ENCODE measurements around the gene VWA1. TPM values are rescaled to one million over a fixed set of nuclear protein-coding genes. Genes with fewer than 3 reads are reported as not detected.
A peak's percentile ranks its signal among the peaks of the same experiment; 100 is the strongest.

Gene VWA1, protein sequence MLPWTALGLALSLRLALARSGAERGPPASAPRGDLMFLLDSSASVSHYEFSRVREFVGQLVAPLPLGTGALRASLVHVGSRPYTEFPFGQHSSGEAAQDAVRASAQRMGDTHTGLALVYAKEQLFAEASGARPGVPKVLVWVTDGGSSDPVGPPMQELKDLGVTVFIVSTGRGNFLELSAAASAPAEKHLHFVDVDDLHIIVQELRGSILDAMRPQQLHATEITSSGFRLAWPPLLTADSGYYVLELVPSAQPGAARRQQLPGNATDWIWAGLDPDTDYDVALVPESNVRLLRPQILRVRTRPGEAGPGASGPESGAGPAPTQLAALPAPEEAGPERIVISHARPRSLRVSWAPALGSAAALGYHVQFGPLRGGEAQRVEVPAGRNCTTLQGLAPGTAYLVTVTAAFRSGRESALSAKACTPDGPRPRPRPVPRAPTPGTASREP
- total RNA-seq (2014; rRNA removed; shearing (Covaris generic)) (21.9 and 31.5 TPM in 2 replicates), polyA plus RNA-seq (2016; fragmentation: Nextera tagmentation; extraction: Ambion mirVana) (7.2 and 7.9 TPM in 2 replicates)
- long read RNA-seq, full-length matches to known transcripts, result 6 of 7 reads
- long read RNA-seq, partial matches to known transcripts, result 1 of 7 reads
- long read RNA-seq, other reads (novel, unspliced or antisense), result 0 of 7 reads

DNA sequence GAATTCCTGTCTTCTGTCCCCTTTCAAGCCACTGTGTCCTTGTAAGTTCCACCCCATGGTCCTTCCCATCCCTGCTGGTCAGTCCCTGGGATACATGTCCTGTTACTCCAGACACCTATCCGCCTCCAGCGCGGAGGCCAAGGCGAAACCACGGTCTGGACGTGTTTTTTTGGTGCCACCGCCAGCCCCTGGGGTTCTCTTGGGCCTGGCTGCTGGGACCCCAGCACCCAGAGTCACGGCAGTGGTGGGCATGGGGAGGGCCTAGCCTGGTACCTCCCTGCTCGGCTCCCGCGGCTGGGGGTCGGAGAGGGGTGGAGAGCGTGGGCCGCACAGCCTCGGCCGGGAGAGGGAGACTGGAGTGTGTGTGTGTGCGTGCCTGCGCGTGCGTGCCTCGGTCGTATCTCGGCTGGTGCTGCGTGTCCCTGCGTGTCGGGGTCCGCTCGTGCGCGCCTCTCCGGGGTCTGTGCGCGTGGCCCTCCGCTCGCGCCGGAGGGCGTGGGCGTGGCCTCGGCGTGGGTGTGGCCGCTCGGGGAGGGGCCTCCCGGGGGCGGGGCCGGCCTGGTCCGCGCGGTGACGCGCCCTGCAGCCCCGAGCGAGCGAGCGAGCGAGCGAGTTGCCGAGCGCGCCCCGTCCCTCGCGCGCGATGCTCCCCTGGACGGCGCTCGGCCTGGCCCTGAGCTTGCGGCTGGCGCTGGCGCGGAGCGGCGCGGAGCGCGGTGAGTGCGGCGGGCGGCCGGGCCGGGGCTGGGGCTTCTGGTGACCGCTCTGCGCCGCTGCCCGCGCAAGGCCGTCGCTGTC lies at the start of gene VWA1:
VWA1 (plus strand) TSS at position 585 of the 798 bp plus-strand sequence; CDS start at position 644, 59 bp downstream.
- Histone ChIP-seq H3K79me2 (replicated peaks; ENCODE audit: insufficient read depth) (0 out of 2 replicates have a peak, but pooled peaks cover 2% of the 10 kb centered on the region), H3K27me3 (ENCODE audit: insufficient read depth) (no peaks in the 10 kb centered on the region), H2AFZ (peak within 1 kb of the TSS; percentile 78; the same call in 1 of the 2 replicates), H3K4me3 (peak within 1 kb of the TSS; percentile 68), H3F3A (replicated peaks; ENCODE audit: low read depth) (peaks cover 17% of the 10 kb centered on the region), H4K20me1 (replicated peaks; ENCODE audit: insufficient read depth) (no peaks in the 10 kb centered on the region), H3K4me2 (peak within 1 kb of the TSS; percentile 88), H3K9me2 (ENCODE audit: insufficient read depth) (no peaks in the 10 kb centered on the region), H3K36me3 (ENCODE audit: insufficient read depth) (no peaks in the 10 kb centered on the region), H3K27ac (ENCODE audit: low read depth) (peak within 1 kb of the TSS; percentile 63; the same call in 1 of the 2 replicates), H3K4me1 (ENCODE audit: insufficient read depth) (peaks cover 34% of the 10 kb centered on the region)
- peaks cover 30% of the 10 kb centered on the region for H3K4me1 Mint-ChIP-seq
- no peaks in the 10 kb centered on the region for H3K36me3 Mint-ChIP-seq (ENCODE audit: low read depth)
- peak; percentile 33; the same call in 1 of the 2 replicates for TF ChIP-seq CREB1 (CRISPR knock-in tag; IDR thresholded peaks at IDR 0.05; ENCODE audit: low read depth)
- TF ChIP-seq EZH2 (IDR thresholded peaks at IDR 0.05; ENCODE audit: low read depth, unreplicated experiment), result no peak
- no peak for TF ChIP-seq STAT1 (IDR thresholded peaks at IDR 0.05; ENCODE audit: unreplicated experiment)
- peak; percentile 70 for TF ChIP-seq POLR2AphosphoS5 (IDR thresholded peaks at IDR 0.05; ENCODE audit: low read depth)
- no peak for TF ChIP-seq EZH2phosphoT487 (IDR thresholded peaks at IDR 0.05; ENCODE audit: unreplicated experiment)
- TF ChIP-seq, protein P1, sequence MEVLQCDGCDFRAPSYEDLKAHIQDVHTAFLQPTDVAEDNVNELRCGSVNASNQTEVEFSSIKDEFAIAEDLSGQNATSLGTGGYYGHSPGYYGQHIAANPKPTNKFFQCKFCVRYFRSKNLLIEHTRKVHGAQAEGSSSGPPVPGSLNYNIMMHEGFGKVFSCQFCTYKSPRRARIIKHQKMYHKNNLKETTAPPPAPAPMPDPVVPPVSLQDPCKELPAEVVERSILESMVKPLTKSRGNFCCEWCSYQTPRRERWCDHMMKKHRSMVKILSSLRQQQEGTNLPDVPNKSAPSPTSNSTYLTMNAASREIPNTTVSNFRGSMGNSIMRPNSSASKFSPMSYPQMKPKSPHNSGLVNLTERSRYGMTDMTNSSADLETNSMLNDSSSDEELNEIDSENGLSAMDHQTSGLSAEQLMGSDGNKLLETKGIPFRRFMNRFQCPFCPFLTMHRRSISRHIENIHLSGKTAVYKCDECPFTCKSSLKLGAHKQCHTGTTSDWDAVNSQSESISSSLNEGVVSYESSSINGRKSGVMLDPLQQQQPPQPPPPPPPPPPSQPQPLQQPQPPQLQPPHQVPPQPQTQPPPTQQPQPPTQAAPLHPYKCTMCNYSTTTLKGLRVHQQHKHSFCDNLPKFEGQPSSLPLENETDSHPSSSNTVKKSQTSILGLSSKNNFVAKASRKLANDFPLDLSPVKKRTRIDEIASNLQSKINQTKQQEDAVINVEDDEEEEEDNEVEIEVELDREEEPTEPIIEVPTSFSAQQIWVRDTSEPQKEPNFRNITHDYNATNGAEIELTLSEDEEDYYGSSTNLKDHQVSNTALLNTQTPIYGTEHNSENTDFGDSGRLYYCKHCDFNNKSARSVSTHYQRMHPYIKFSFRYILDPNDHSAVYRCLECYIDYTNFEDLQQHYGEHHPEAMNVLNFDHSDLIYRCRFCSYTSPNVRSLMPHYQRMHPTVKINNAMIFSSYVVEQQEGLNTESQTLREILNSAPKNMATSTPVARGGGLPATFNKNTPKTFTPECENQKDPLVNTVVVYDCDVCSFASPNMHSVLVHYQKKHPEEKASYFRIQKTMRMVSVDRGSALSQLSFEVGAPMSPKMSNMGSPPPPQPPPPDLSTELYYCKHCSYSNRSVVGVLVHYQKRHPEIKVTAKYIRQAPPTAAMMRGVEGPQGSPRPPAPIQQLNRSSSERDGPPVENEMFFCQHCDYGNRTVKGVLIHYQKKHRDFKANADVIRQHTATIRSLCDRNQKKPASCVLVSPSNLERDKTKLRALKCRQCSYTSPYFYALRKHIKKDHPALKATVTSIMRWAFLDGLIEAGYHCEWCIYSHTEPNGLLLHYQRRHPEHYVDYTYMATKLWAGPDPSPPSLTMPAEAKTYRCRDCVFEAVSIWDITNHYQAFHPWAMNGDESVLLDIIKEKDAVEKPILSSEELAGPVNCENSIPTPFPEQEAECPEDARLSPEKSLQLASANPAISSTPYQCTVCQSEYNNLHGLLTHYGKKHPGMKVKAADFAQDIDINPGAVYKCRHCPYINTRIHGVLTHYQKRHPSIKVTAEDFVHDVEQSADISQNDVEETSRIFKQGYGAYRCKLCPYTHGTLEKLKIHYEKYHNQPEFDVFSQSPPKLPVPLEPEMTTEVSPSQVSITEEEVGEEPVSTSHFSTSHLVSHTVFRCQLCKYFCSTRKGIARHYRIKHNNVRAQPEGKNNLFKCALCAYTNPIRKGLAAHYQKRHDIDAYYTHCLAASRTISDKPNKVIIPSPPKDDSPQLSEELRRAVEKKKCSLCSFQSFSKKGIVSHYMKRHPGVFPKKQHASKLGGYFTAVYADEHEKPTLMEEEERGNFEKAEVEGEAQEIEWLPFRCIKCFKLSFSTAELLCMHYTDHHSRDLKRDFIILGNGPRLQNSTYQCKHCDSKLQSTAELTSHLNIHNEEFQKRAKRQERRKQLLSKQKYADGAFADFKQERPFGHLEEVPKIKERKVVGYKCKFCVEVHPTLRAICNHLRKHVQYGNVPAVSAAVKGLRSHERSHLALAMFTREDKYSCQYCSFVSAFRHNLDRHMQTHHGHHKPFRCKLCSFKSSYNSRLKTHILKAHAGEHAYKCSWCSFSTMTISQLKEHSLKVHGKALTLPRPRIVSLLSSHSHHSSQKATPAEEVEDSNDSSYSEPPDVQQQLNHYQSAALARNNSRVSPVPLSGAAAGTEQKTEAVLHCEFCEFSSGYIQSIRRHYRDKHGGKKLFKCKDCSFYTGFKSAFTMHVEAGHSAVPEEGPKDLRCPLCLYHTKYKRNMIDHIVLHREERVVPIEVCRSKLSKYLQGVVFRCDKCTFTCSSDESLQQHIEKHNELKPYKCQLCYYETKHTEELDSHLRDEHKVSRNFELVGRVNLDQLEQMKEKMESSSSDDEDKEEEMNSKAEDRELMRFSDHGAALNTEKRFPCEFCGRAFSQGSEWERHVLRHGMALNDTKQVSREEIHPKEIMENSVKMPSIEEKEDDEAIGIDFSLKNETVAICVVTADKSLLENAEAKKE (CRISPR knock-in tag; IDR thresholded peaks at IDR 0.05), result no peak
- no peak for TF ChIP-seq REST (IDR thresholded peaks at IDR 0.05; ENCODE audit: unreplicated experiment)
- TF ChIP-seq JUNB (IDR thresholded peaks at IDR 0.05; ENCODE audit: unreplicated experiment), result no peak
- TF ChIP-seq, protein P2, sequence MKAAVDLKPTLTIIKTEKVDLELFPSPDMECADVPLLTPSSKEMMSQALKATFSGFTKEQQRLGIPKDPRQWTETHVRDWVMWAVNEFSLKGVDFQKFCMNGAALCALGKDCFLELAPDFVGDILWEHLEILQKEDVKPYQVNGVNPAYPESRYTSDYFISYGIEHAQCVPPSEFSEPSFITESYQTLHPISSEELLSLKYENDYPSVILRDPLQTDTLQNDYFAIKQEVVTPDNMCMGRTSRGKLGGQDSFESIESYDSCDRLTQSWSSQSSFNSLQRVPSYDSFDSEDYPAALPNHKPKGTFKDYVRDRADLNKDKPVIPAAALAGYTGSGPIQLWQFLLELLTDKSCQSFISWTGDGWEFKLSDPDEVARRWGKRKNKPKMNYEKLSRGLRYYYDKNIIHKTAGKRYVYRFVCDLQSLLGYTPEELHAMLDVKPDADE (IDR thresholded peaks at IDR 0.05), result no peak
- peak; percentile 13 for ATAC-seq
- H3K27ac Mint-ChIP-seq, result peak within 1 kb of the TSS; percentile 92
- peak; percentile 79 for DNase-seq (ENCODE audit: low spot score)
- H3K27me3 Mint-ChIP-seq (ENCODE audit: insufficient read depth, low read depth, poor library complexity), result peaks cover 11% of the 10 kb centered on the region
- H3K9me3 Mint-ChIP-seq, result no peaks in the 10 kb centered on the region
- peak within 1 kb of the TSS; percentile 83 for H3K4me3 Mint-ChIP-seq
